Measurements from ENCODE around the gene FAM124A. TPM values are rescaled to one million over a fixed set of nuclear protein-coding genes. Genes with fewer than 3 reads are reported as not detected.

The FAM124A gene
- total RNA-seq, 1 experiment from 2014 or later: 3.1 TPM

- no peaks in the 10 kb centered on the region for H3K79me2 ChIP-seq (ENCODE audit: insufficient read depth, low read length)
- no peak overlapping the region for H3K4me3 ChIP-seq (replicated peaks in 1 of 2; ENCODE audit: low read depth in 1 of 2, low read length in 2 of 2)
- no peaks in the 10 kb centered on the region; the same call in 1 of the 2 replicates for H3K27me3 ChIP-seq (ENCODE audit: insufficient read depth, low read length)
- no peaks in the 10 kb centered on the region for H4K20me1 ChIP-seq (ENCODE audit: insufficient read depth)
- ChIA-PET RAD21 (ENCODE audit: low non-redundant PET in 1 of 2, low total read pairs in 2 of 2, uncharacterized antibody in 2 of 2, unreplicated experiment in 2 of 2) (no interaction called here), POLR2A (no interaction called here), CTCF (interaction anchor here (1.0 kb wide), 1 partner anchor 577 kb away, joined by 3 read pairs; no protein-coding TSS in a partner anchor)
- no TSS peak for BruUV-seq (replicated peaks)
- intact Hi-C loops (cut with micrococcal nuclease): loop anchor here (5.0 kb wide), 1 partner anchor 577 kb away; no protein-coding TSS in a partner anchor
- peaks cover 4 to 14% of the 10 kb centered on the region in 2 experiments; a peak in 3 of 4 replicates for H3K4me1 ChIP-seq (ENCODE audit: control insufficient read depth in 1 of 2, insufficient read depth in 2 of 2, low read length in 2 of 2)
- H3K9ac ChIP-seq (ENCODE audit: low read length): no peak overlapping the region
- no peak for DNase-seq (ENCODE audit: low read depth, low spot score)
- ATAC-seq: no peak
- no peak overlapping the region for H3K27ac ChIP-seq (ENCODE audit: low read depth, low read length)
- H3K4me2 ChIP-seq (ENCODE audit: low read length): no peak overlapping the region
- no peaks in the 10 kb centered on the region for H3K9me3 ChIP-seq (ENCODE audit: control insufficient read depth in 1 of 2, insufficient read depth in 1 of 2, low read depth in 1 of 2, low read length in 2 of 2)
- no peaks in the 10 kb centered on the region for H3K36me3 ChIP-seq (ENCODE audit: control insufficient read depth in 1 of 2, insufficient read depth in 2 of 2, low read length in 2 of 2)
- no peaks in the 10 kb centered on the region for H3K9me2 ChIP-seq (ENCODE audit: insufficient read depth)
- H2AFZ ChIP-seq (ENCODE audit: low read depth, low read length, poor library complexity, severe bottlenecking): no peak overlapping the region
- TF ChIP-seq ELF1 (IDR thresholded peaks at IDR 0.05; ENCODE audit: borderline replicate concordance, low read depth) (no peak), ZNF274 (IDR thresholded peaks at IDR 0.05; ENCODE audit: low read depth, low read length) (no peak), POLR2AphosphoS5 (IDR thresholded peaks at IDR 0.05; ENCODE audit: low read depth, low read length) (no peak), ZFX (IDR thresholded peaks at IDR 0.05) (no peak), FOSL1 (IDR thresholded peaks at IDR 0.05; ENCODE audit: low read depth) (no peak), CEBPB (IDR thresholded peaks at IDR 0.05; ENCODE audit: low read depth) (no peak), EGR1 (IDR thresholded peaks at IDR 0.05; ENCODE audit: low read depth) (no peak), CBX3 (IDR thresholded peaks at IDR 0.05; ENCODE audit: low read depth) (no peak), YY1 (IDR thresholded peaks at IDR 0.05; ENCODE audit: extremely low read depth, insufficient replicate concordance, low read depth, low read length) (no peak), SIN3A (IDR thresholded peaks at IDR 0.05; ENCODE audit: low read depth) (no peak), EZH2phosphoT487 (IDR thresholded peaks at IDR 0.05; ENCODE audit: borderline replicate concordance) (no peak)
- TF ChIP-seq, protein P1, sequence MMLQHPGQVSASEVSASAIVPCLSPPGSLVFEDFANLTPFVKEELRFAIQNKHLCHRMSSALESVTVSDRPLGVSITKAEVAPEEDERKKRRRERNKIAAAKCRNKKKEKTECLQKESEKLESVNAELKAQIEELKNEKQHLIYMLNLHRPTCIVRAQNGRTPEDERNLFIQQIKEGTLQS (IDR thresholded peaks at IDR 0.05): no peak
- TF ChIP-seq, protein P2, sequence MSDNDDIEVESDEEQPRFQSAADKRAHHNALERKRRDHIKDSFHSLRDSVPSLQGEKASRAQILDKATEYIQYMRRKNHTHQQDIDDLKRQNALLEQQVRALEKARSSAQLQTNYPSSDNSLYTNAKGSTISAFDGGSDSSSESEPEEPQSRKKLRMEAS (IDR thresholded peaks at IDR 0.05): no peak
- TF ChIP-seq, protein P3, sequence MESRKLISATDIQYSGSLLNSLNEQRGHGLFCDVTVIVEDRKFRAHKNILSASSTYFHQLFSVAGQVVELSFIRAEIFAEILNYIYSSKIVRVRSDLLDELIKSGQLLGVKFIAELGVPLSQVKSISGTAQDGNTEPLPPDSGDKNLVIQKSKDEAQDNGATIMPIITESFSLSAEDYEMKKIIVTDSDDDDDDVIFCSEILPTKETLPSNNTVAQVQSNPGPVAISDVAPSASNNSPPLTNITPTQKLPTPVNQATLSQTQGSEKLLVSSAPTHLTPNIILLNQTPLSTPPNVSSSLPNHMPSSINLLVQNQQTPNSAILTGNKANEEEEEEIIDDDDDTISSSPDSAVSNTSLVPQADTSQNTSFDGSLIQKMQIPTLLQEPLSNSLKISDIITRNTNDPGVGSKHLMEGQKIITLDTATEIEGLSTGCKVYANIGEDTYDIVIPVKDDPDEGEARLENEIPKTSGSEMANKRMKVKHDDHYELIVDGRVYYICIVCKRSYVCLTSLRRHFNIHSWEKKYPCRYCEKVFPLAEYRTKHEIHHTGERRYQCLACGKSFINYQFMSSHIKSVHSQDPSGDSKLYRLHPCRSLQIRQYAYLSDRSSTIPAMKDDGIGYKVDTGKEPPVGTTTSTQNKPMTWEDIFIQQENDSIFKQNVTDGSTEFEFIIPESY (IDR thresholded peaks at IDR 0.05; ENCODE audit: extremely low read depth, insufficient replicate concordance, low read length): no peak
Observed at GRCh38 chr13:51220706-51221105, 1.5 kb upstream of the FAM124A start.
